HEK293T (cell line): ENCODE results near the gene PSMD9.

ENCODE experiments used
- CTBP1 ChIP-seq: fragments of 450-650 bp; IDR thresholded peaks from 2 replicates; pipeline ENCODE4 v1.6.1; 2016; ENCODE audit warnings: borderline replicate concordance
- ELF4 ChIP-seq: fragments of 450-650 bp; IDR thresholded peaks from 2 replicates; pipeline ENCODE4 v1.6.1; 2017; ENCODE audit warnings: antibody characterized with exemption
- FOXA1 ChIP-seq: fragments of 450-650 bp; IDR thresholded peaks from 2 replicates; pipeline ENCODE4 v1.6.1; 2016; ENCODE audit warnings: mild to moderate bottlenecking
- HDGF ChIP-seq: fragments of 450-650 bp; IDR thresholded peaks from 2 replicates; pipeline ENCODE4 v1.6.1; 2017; ENCODE audit warnings: antibody characterized with exemption, borderline replicate concordance
- L3MBTL2 ChIP-seq: fragments of 450-650 bp; conservative IDR thresholded peaks from 2 replicates; pipeline ENCODE4 v1.6.1; 2016; ENCODE audit warnings: mild to moderate bottlenecking
- NFRKB ChIP-seq: fragments of 450-650 bp; IDR thresholded peaks from 2 replicates; pipeline ENCODE4 v1.6.1; 2016; ENCODE audit warnings: mild to moderate bottlenecking, moderate library complexity
- SP1 ChIP-seq: fragments of 450-650 bp; IDR thresholded peaks from 2 replicates; pipeline ENCODE4 v1.6.1; 2017
- TARDBP ChIP-seq: fragments of 450-650 bp; IDR thresholded peaks from 2 replicates; pipeline ENCODE4 v1.6.1; 2016

GRCh38 chr12:121957861-121958515, 69.4 kb downstream of the PSMD9 start:
- no peak for TF ChIP-seq FOXA1
- TF ChIP-seq L3MBTL2: no peak
- no peak for TF ChIP-seq TARDBP
- no peak for TF ChIP-seq CTBP1
- TF ChIP-seq ELF4: no peak
- no peak for TF ChIP-seq SP1
- TF ChIP-seq HDGF: no peak
- TF ChIP-seq NFRKB: no peak
